GM23248 (cell line): ENCODE results near the gene PRKCB.

ENCODE experiments used
- EZH2 ChIP-seq: fragments of 200-600 bp; sonication (generic); IDR thresholded peaks from 2 replicates; pipeline ENCODE4 v1.6.1; 2018; ENCODE audit warnings: antibody characterized with exemption, mild to moderate bottlenecking; ENCODE audit not compliant: insufficient read depth, poor library complexity, severe bottlenecking
- EZH2phosphoT487 ChIP-seq: fragments of 200-600 bp; sonication (generic); IDR thresholded peaks from 2 replicates; pipeline ENCODE4 v1.6.1; 2018; ENCODE audit warnings: antibody characterized with exemption, moderate library complexity, mild to moderate bottlenecking, low read depth; ENCODE audit not compliant: insufficient read depth

DNA sequence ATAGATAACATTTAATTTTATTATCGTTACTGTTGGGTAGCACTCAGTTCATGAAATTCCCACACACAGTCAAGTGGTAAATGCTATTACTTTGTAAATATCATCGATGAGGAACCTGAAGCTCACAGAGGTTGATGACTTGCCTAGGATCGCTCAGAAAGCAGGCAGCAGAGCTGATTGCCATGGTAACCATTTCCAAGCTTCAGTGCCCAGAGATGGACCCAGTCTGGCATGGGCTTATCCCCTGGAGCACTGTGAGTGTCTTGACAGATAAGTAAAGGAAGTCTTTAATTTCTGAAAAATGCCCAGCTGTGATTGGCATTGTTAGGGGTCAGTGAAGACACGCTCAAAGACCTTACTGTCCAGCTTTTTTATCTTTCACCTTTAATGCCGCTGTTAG lies 95.0 kb downstream of the PRKCB start:
- TF ChIP-seq EZH2, result no peak
- no peak for TF ChIP-seq EZH2phosphoT487
